Mesenchymal stem cell (in vitro differentiated cells and primary cell): ENCODE results near the gene VIPR2.

Source experiments
- DNase-seq: peaks from one replicate; pipeline ENCODE4 v3.0.0-alpha.2; 2013
- H2AFZ ChIP-seq: one replicate; pipeline ENCODE4 v1.6.1; 2013; ENCODE audit warnings: low read depth, mild to moderate bottlenecking, control low read depth, inconsistent platforms, low read length, moderate library complexity
- H2AK5ac ChIP-seq: 2 replicates; pipeline ENCODE4 v1.6.1; 2013; ENCODE audit warnings: low read length, moderate library complexity, mild to moderate bottlenecking, inconsistent platforms; ENCODE audit not compliant: severe bottlenecking
- H2BK120ac ChIP-seq: one replicate; pipeline ENCODE4 v1.6.1; 2013; ENCODE audit warnings: low read depth, mild to moderate bottlenecking, inconsistent platforms, low read length, moderate library complexity
- H2BK12ac ChIP-seq, 2 experiments: one replicate each; pipeline ENCODE4 v1.6.1; 2013; ENCODE audit warnings: inconsistent platforms in 2 of 2, low read length in 2 of 2, mild to moderate bottlenecking in 2 of 2, moderate library complexity in 2 of 2, control low read depth in 1 of 2
- H2BK15ac ChIP-seq: one replicate; pipeline ENCODE4 v1.6.1; 2013; ENCODE audit warnings: mild to moderate bottlenecking, low read depth, inconsistent platforms; ENCODE audit not compliant: poor library complexity, severe bottlenecking
- H2BK5ac ChIP-seq: 2 replicates; pipeline ENCODE4 v1.6.1; 2013; ENCODE audit warnings: low read depth, mild to moderate bottlenecking, low read length, control low read depth, inconsistent platforms; ENCODE audit not compliant: poor library complexity, severe bottlenecking
- H3K14ac ChIP-seq, 2 experiments: one replicate each; pipeline ENCODE4 v1.6.1; 2013; ENCODE audit warnings: inconsistent platforms in 2 of 2, low read length in 2 of 2, control low read depth in 1 of 2, mild to moderate bottlenecking in 1 of 2, moderate library complexity in 1 of 2
- H3K18ac ChIP-seq, 2 experiments: one replicate each; pipeline ENCODE4 v1.6.1; 2013; ENCODE audit warnings: inconsistent platforms in 2 of 2, low read length in 2 of 2, control low read depth in 1 of 2, low read depth in 1 of 2, mild to moderate bottlenecking in 1 of 2
- H3K23ac ChIP-seq, 2 experiments: one replicate each; pipeline ENCODE4 v1.6.1; 2013; ENCODE audit warnings: inconsistent platforms in 2 of 2, low read length in 2 of 2, mild to moderate bottlenecking in 2 of 2, moderate library complexity in 2 of 2, control low read depth in 1 of 2
- H3K27ac ChIP-seq: 2 replicates; pipeline ENCODE4 v1.5.1; 2013; ENCODE audit warnings: mild to moderate bottlenecking, moderate library complexity, low read length, control low read depth, inconsistent platforms; ENCODE audit not compliant: poor library complexity, severe bottlenecking
- H3K27me3 ChIP-seq, 2 experiments: 2 replicates each; pipeline versions ENCODE4 v1.6.1 to v1.7.0; 2013; ENCODE audit warnings: low read length in 2 of 2, mild to moderate bottlenecking in 2 of 2, moderate library complexity in 2 of 2, control low read depth in 1 of 2, inconsistent platforms in 1 of 2; ENCODE audit not compliant: control insufficient read depth in 1 of 2, insufficient read depth in 1 of 2
- H3K36me3 ChIP-seq, 2 experiments: 2 replicates each; pipeline versions ENCODE4 v1.6.1 to v1.7.0; 2013; ENCODE audit warnings: low read length in 2 of 2, control low read depth in 1 of 2, inconsistent platforms in 1 of 2, low read depth in 1 of 2, mild to moderate bottlenecking in 1 of 2; ENCODE audit not compliant: insufficient read depth in 2 of 2, control insufficient read depth in 1 of 2
- H3K4ac ChIP-seq, 2 experiments: one replicate each; pipeline ENCODE4 v1.6.1; 2013; ENCODE audit warnings: inconsistent platforms in 2 of 2, low read length in 2 of 2, mild to moderate bottlenecking in 2 of 2, moderate library complexity in 2 of 2, control low read depth in 1 of 2, low read depth in 1 of 2
- H3K4me1 ChIP-seq: 2 replicates; pipeline ENCODE4 v1.6.1; 2013; ENCODE audit warnings: low read depth, low read length, control low read depth; ENCODE audit not compliant: control insufficient read depth, insufficient read depth
- H3K4me2 ChIP-seq: 2 replicates; pipeline ENCODE4 v1.6.1; 2013; ENCODE audit warnings: low read length, mild to moderate bottlenecking, inconsistent platforms; ENCODE audit not compliant: poor library complexity, severe bottlenecking
- H3K4me3 ChIP-seq, 2 experiments: 2 replicates each; pipeline versions ENCODE4 v1.5.1 to v1.7.0; 2013; ENCODE audit warnings: low read length in 2 of 2, mild to moderate bottlenecking in 2 of 2, control low read depth in 1 of 2, low read depth in 1 of 2; ENCODE audit not compliant: insufficient read depth in 1 of 2
- H3K79me1 ChIP-seq: replicated peaks from 2 replicates; pipeline ENCODE4 v1.6.1; 2013; ENCODE audit warnings: mild to moderate bottlenecking, control low read depth, low read length, inconsistent platforms; ENCODE audit not compliant: poor library complexity, severe bottlenecking
- H3K9ac ChIP-seq: 2 replicates; pipeline ENCODE4 v1.7.0; 2013; ENCODE audit warnings: mild to moderate bottlenecking, low read length, moderate library complexity
- H3K9me3 ChIP-seq: 2 replicates; pipeline ENCODE4 v1.7.0; 2013; ENCODE audit warnings: mild to moderate bottlenecking, low read length; ENCODE audit not compliant: control insufficient read depth
- H4K8ac ChIP-seq: one replicate; pipeline ENCODE4 v1.6.1; 2013; ENCODE audit warnings: inconsistent platforms, mild to moderate bottlenecking, low read length, moderate library complexity
- H4K91ac ChIP-seq: one replicate; pipeline ENCODE4 v1.6.1; 2013; ENCODE audit warnings: mild to moderate bottlenecking, low read length, inconsistent platforms
- WGBS: methylation state at CpG from one replicate; pipeline ENCODE4 v1.1.7; 2013; ENCODE audit warnings: mixed read lengths; 5-methylcytosine and 5-hydroxymethylcytosine counted together

VIPR2 gene

GRCh38 chr7:159140170-159140910 lies 4.3 kb downstream of the VIPR2 start:
- H2BK120ac ChIP-seq = no peak overlapping the region
- 92% methylated on average over 21 of the region's 23 CpGs for WGBS
- no peak overlapping the region for H2BK15ac ChIP-seq
- no peaks in the 10 kb centered on the region for H3K36me3 ChIP-seq
- DNase-seq = no peak
- no peak overlapping the region for H4K91ac ChIP-seq
- H3K4ac ChIP-seq = no peak overlapping the region
- no peak overlapping the region for H3K27ac ChIP-seq
- H3K9ac ChIP-seq = no peak overlapping the region
- H3K14ac ChIP-seq = no peak overlapping the region
- no peaks in the 10 kb centered on the region for H3K9me3 ChIP-seq
- no peaks in the 10 kb centered on the region for H3K79me1 ChIP-seq
- H3K4me1 ChIP-seq = peaks cover 22% of the 10 kb centered on the region
- no peak overlapping the region for H4K8ac ChIP-seq
- no peak overlapping the region for H3K4me2 ChIP-seq
- H2BK12ac ChIP-seq = no peak overlapping the region
- no peak overlapping the region for H2AK5ac ChIP-seq
- peaks cover 33 to 36% of the 10 kb centered on the region in 2 experiments for H3K27me3 ChIP-seq
- no peak overlapping the region for H2AFZ ChIP-seq
- H3K18ac ChIP-seq = no peak overlapping the region
- no peak overlapping the region for H3K4me3 ChIP-seq
- no peak overlapping the region for H3K23ac ChIP-seq
- H2BK5ac ChIP-seq = no peak overlapping the region

- Histone ChIP-seq H2AFZ (no peak overlapping the region), H3K18ac (no peak overlapping the region), H3K9me3 (no peaks in the 10 kb centered on the region), H3K23ac (no peak overlapping the region), H4K91ac (no peak overlapping the region), H3K4me1 (peaks cover 17% of the 10 kb centered on the region), H2BK12ac (no peak overlapping the region), H3K9ac (no peak overlapping the region), H3K14ac (no peak overlapping the region), H3K27me3 (peaks cover 30 to 34% of the 10 kb centered on the region in 2 experiments), H2AK5ac (no peak overlapping the region), H2BK120ac (no peak overlapping the region), H3K79me1 (no peaks in the 10 kb centered on the region), H4K8ac (no peak overlapping the region), H3K4me3 (no peak overlapping the region), H3K27ac (no peak overlapping the region), H3K36me3 (no peaks in the 10 kb centered on the region), H2BK5ac (no peak overlapping the region), H2BK15ac (no peak overlapping the region), H3K4ac (no peak overlapping the region), H3K4me2 (no peak overlapping the region)
- 88% methylated on average over 8 of the region's 10 CpGs for WGBS
- no peak for DNase-seq
These were observed 5.0 kb downstream of the VIPR2 start for GRCh38 chr7:159139639-159140038.

GRCh38 chr7:159139202-159139601 lies 5.5 kb downstream of the VIPR2 start:
- Histone ChIP-seq H3K27me3 (peaks cover 28 to 32% of the 10 kb centered on the region in 2 experiments), H3K4me1 (peaks cover 13% of the 10 kb centered on the region), H3K14ac (no peak overlapping the region), H3K4me3 (no peak overlapping the region), H3K27ac (no peak overlapping the region), H3K23ac (no peak overlapping the region), H3K9me3 (no peaks in the 10 kb centered on the region), H2AK5ac (no peak overlapping the region), H4K91ac (no peak overlapping the region), H2BK15ac (no peak overlapping the region), H4K8ac (no peak overlapping the region), H3K4me2 (no peak overlapping the region), H3K9ac (no peak overlapping the region), H2AFZ (no peak overlapping the region), H2BK12ac (no peak overlapping the region), H2BK5ac (no peak overlapping the region), H3K18ac (no peak overlapping the region), H3K79me1 (no peaks in the 10 kb centered on the region), H3K36me3 (no peaks in the 10 kb centered on the region), H2BK120ac (no peak overlapping the region), H3K4ac (no peak overlapping the region)
- no peak for DNase-seq
- 84% methylated on average over 10 of the region's 10 CpGs for WGBS

- Histone ChIP-seq H3K23ac (no peak overlapping the region), H2BK12ac (no peak overlapping the region), H3K36me3 (no peaks in the 10 kb centered on the region), H2BK120ac (no peak overlapping the region), H3K79me1 (no peaks in the 10 kb centered on the region), H2BK5ac (no peak overlapping the region), H4K8ac (no peak overlapping the region), H3K14ac (no peak overlapping the region), H3K4ac (no peak overlapping the region), H2AFZ (no peak overlapping the region), H3K9ac (no peak overlapping the region), H2AK5ac (no peak overlapping the region), H3K4me3 (no peak overlapping the region), H2BK15ac (no peak overlapping the region), H3K4me2 (no peak overlapping the region), H4K91ac (no peak overlapping the region), H3K18ac (no peak overlapping the region), H3K9me3 (no peaks in the 10 kb centered on the region), H3K4me1 (peaks cover 9% of the 10 kb centered on the region), H3K27ac (no peak overlapping the region), H3K27me3 (peaks cover 21 to 25% of the 10 kb centered on the region in 2 experiments)
- WGBS = 92% methylated on average over 4 of the region's 6 CpGs
- DNase-seq = no peak
These were observed 6.2 kb downstream of the VIPR2 start for GRCh38 chr7:159138508-159138907.
